ENCODE results near the gene CELA1.
A peak's percentile ranks its signal among the peaks of the same experiment; 100 is the strongest.

The CELA1 gene

DNA sequence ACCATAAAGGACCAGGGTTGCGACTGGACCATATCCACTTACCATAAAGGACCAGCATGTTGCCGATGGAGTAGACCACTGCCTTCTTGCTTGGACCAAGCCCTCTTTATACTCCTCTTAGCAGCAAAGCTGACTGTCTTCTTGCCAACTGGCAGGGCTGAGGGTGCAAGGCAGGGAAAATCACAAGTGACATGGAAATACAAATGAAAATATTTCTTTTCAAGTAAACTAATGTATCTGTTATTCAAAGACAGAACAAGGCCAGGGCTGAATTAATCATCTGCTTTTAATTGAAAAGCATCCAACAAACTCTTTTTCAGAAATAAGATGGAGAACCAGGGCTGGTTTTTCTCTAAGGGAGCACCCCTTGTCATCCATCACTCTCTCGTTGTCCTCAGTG lies at the start of gene CELA1:
Gene CELA1 (minus strand): TSS at position 99 of the 400 bp plus-strand sequence. CDS start 41 bp downstream, at position 58.
- ChIA-PET CTCF (no interaction called here), POLR2A (no interaction called here)
- TF ChIP-seq FOXA1 (IDR thresholded peaks at IDR 0.05): no peak
- TF ChIP-seq, protein P1, sequence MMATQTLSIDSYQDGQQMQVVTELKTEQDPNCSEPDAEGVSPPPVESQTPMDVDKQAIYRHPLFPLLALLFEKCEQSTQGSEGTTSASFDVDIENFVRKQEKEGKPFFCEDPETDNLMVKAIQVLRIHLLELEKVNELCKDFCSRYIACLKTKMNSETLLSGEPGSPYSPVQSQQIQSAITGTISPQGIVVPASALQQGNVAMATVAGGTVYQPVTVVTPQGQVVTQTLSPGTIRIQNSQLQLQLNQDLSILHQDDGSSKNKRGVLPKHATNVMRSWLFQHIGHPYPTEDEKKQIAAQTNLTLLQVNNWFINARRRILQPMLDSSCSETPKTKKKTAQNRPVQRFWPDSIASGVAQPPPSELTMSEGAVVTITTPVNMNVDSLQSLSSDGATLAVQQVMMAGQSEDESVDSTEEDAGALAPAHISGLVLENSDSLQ (IDR thresholded peaks at IDR 0.05): no peak
- no peak for TF ChIP-seq FOXM1 (IDR thresholded peaks at IDR 0.05; ENCODE audit: borderline replicate concordance)
- TF ChIP-seq HDGF (IDR thresholded peaks at IDR 0.05; ENCODE audit: borderline replicate concordance): no peak
- no peak for DNase-seq (ENCODE audit: extremely low spot score)

DNA sequence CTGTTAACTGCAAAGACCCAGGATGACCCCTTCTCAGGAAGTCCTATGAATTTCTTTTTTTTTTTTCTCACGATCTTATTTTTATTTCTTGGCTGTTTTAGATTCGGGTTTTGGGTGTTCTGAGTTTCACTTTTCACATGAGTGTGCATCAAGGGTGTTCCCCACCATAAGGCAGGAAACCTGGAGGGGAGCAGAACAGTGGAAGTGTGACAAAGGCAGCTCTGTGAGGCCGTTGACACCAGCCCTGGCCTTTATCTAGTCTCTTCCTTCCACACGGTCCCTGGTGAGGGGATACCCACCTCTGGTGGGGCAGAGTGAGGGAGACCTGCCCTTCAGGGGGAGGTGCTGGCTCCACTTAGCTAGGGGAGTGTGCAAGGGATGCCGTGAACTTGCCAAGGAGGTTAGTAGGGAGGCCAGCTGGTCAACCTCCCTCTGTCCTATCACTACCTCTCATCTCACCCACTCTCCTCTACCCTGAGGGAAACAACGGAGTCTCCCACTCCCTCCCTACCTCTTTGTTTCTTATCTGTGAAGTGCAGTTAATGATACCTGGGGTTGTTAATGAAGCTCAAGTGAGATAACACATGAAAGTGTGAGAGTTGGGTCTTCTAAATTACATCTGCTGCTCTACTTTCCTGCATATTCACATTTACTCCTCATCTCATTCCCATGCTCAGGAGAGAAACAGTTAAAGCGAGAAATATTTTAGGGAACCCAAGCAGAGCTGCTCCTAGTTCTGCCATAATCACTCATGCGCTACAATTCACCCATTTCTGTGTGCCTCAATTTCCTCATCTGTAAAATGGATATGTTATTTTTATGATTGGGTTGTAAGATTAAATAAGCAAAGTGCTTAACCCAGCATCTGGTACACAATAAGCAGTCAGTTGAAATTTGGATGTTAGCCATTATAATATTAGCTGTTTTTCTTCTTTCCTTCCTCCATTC lies 49.1 kb upstream of the CELA1 start:
- DNase-seq (ENCODE audit: extremely low spot score): no peak
- no peak for TF ChIP-seq BHLHE40 (IDR thresholded peaks at IDR 0.05; ENCODE audit: borderline replicate concordance)
- ChIA-PET POLR2A (interaction anchor here (0.6 to 1.1 kb wide), 2 partner anchors 23 to 24 kb away, joined by 3 read pairs; no protein-coding TSS in a partner anchor), CTCF (interaction anchor here (0.6 kb wide), 1 partner anchor 137 kb away, joined by 4 read pairs; no protein-coding TSS in a partner anchor)

DNA sequence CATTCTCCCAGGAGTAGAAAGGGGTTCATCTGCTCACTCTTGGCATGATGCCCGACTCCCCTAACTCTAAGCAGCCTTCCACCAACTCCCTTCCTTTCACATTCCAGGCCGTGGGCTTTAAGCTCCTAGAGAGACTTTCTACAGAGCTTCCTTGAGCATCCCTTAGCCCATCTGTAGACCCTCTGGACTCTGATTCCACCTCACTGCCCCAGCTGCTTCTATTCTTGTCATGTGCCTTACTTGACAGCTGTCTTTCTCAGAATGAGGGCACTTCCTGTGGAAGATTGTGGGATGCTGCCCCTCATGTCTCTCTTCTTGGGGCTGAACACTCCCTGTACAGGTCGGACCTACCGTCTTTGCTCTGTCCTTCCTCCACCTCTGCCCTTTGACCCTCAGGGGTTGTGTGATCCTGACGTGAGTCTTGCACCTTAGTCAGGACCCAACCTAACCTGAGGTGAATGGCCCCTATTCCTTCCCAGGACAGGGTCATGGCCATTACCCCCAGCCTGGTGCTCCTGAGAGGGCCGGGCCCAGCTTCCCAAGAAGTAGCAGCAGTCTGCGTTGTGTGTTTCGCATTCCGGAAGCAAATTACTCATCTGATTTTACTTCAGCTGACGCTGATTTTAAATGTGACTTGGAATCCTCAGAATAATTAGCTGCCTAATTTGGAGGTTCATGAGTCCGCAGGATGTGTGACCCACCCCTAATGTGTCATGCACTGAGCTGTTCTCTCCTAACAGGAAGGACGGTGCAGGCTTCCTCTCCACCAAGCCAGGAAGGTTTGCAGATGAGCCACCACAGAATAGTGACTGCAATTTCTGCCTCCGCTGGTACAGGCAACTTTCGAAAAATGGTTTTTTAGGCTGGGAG lies 47.4 kb upstream of the CELA1 start:
- TF ChIP-seq L3MBTL2 (conservative IDR thresholded peaks at IDR 0.05) (no peak), SP1 (IDR thresholded peaks at IDR 0.05) (no peak), ELF4 (IDR thresholded peaks at IDR 0.05) (no peak), FOXK2 (IDR thresholded peaks at IDR 0.05) (no peak), ARNT (IDR thresholded peaks at IDR 0.05) (no peak), NFRKB (IDR thresholded peaks at IDR 0.05) (no peak), FOXM1 (IDR thresholded peaks at IDR 0.05; ENCODE audit: borderline replicate concordance) (no peak), HDGF (IDR thresholded peaks at IDR 0.05; ENCODE audit: borderline replicate concordance) (no peak), BHLHE40 (IDR thresholded peaks at IDR 0.05; ENCODE audit: borderline replicate concordance) (no peak), FOXA1 (IDR thresholded peaks at IDR 0.05) (no peak), SUZ12 (IDR thresholded peaks at IDR 0.05) (no peak), TARDBP (IDR thresholded peaks at IDR 0.05) (no peak), CTBP1 (IDR thresholded peaks at IDR 0.05; ENCODE audit: borderline replicate concordance) (no peak)
- TF ChIP-seq, protein P1 (IDR thresholded peaks at IDR 0.05): no peak
- POLR2A ChIA-PET: no interaction called here
- CTCF ChIA-PET: interaction anchor here (0.6 kb wide), 1 partner anchor 25 kb away, joined by 3 read pairs; no protein-coding TSS in a partner anchor
- DNase-seq (ENCODE audit: extremely low spot score): no peak

DNA sequence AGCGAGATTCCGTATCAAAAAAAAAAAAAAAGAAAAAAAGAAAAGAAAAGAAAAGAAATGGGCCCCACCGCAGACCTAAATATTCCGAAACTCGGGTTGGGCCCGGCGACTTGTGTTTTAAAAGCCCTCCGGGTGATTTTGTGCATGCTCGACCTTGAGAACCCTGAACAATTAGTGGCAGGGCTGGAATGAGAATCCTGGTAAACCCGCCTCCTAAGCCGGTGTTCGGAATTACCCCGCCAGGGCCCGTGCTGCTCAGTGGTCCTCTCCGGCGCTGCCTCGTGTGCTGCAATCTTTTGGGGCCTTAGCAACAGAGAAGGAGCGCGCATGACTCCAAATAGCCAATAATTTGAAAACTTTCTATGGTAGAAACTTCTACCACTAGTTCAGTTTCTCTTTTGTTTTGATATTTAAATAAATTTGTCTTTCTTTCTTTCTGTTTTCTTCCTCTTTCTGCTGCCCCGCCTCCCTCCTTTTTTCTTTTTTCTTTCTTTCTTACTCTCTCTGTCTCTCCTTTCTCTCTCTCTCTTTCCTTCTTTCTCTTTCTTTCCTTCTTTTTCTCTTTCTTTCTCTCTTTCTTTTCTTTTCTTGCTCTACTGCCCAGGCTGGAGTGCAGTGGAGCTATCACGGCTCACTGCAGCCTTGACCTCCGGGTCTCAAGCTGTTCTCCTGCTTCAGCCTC lies 46.2 kb upstream of the CELA1 start:
- TF ChIP-seq ZNF384 (IDR thresholded peaks at IDR 0.05) (peak; percentile 56), FOXA1 (IDR thresholded peaks at IDR 0.05) (no peak)
- ChIA-PET POLR2A (no interaction called here), CTCF (interaction anchor here (0.6 kb wide), 1 partner anchor 26 kb away, joined by 3 read pairs; no protein-coding TSS in a partner anchor)
- DNase-seq (ENCODE audit: extremely low spot score): peak; percentile 68

DNA sequence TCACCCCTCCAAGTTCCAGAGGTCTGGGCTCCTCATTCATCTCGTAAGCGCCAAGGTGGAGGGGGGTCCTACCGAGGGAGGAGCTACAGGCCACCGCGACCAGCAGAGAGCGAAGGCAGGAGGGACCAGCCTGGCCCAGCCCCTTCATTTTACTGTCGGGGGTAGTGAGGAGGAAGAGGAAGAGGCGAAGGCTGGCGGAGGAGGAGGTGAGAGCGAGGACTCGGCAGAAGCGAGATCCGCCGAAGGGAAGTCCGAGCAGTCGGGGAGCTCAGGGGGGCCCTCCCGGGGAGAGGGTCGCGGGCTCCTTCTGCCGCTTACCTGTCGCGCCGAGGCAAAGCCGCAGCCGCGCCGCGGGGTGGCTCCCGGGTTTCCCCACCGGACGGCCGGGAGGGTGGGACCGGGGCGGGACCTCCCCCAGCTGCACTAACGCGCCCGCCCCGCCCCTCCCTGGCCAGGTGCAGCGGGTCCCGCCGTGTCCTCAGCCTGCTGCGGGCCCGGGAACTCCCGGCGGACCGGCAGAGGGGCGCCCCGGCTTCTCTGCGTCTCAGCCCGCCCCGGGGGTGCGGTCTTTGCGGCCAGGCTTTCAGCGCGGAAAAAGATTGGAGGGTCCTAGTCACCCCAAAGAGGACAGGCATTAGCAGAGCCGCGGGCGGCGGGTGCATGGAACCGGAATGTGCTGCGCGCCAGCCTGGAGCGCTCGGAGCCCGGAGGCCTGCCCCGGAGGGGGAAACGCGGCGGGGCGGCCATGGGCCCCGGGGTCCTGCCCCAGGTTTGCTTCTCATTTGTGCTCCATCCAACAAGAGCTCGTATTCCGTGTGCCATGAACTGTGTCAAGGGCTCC lies 45.0 kb upstream of the CELA1 start, which contains the start of gene GALNT6:
Gene GALNT6 (minus strand): TSS at position 124 of the 841 bp plus-strand sequence. CDS start 11,625 bp downstream, outside the sequence.
- ChIA-PET POLR2A (no interaction called here), CTCF (interaction anchor here (1.4 kb wide), 1 partner anchor 20 kb away, joined by 4 read pairs; no protein-coding TSS in a partner anchor)
- DNase-seq (ENCODE audit: extremely low spot score): peak; percentile 64
- no peak for TF ChIP-seq FOXA1 (IDR thresholded peaks at IDR 0.05)
- TF ChIP-seq HDGF (IDR thresholded peaks at IDR 0.05; ENCODE audit: borderline replicate concordance): no peak
- TF ChIP-seq SUZ12 (IDR thresholded peaks at IDR 0.05): no peak
- no peak for TF ChIP-seq TARDBP (IDR thresholded peaks at IDR 0.05)
- TF ChIP-seq BHLHE40 (IDR thresholded peaks at IDR 0.05; ENCODE audit: borderline replicate concordance): no peak
- TF ChIP-seq, protein P1 (IDR thresholded peaks at IDR 0.05): no peak
- 0 out of 2 replicates have a peak, but pooled peaks have one; percentile 24 for TF ChIP-seq L3MBTL2 (conservative IDR thresholded peaks at IDR 0.05)
- TF ChIP-seq ARNT (IDR thresholded peaks at IDR 0.05): no peak

Measured in HEK293T (cell line).